H9 (cell line): ENCODE data around the gene ETV2. TPM values are rescaled to one million over a fixed set of nuclear protein-coding genes. Genes with fewer than 3 reads are reported as not detected.

Experiments
- DNase-seq: peaks from one replicate; pipeline ENCODE4 v3.0.0-alpha.2; 2017
- H2AFZ ChIP-seq: one replicate; pipeline ENCODE4 v1.6.1; 2013; ENCODE audit warnings: mild to moderate bottlenecking, low read length, control low read depth, moderate library complexity
- H2AK5ac ChIP-seq: 2 replicates; pipeline ENCODE4 v1.6.1; 2013; ENCODE audit warnings: low read length, control low read depth, mixed read lengths; ENCODE audit not compliant: insufficient read length
- H2BK120ac ChIP-seq: one replicate; pipeline ENCODE4 v1.6.1; 2013; ENCODE audit warnings: low read depth, mild to moderate bottlenecking, low read length, control low read depth, inconsistent platforms; ENCODE audit not compliant: poor library complexity, severe bottlenecking
- H2BK12ac ChIP-seq: 2 replicates; pipeline ENCODE4 v1.6.1; 2013; ENCODE audit warnings: low read length, control low read depth, mixed read lengths, low read depth; ENCODE audit not compliant: insufficient read length
- H2BK15ac ChIP-seq: 2 replicates; pipeline ENCODE4 v1.6.1; 2013; ENCODE audit warnings: low read depth, low read length, control low read depth
- H2BK20ac ChIP-seq: one replicate; pipeline ENCODE4 v1.6.1; 2013; ENCODE audit warnings: low read depth, mild to moderate bottlenecking, low read length, control low read depth, inconsistent platforms; ENCODE audit not compliant: poor library complexity, severe bottlenecking
- H2BK5ac ChIP-seq: 2 replicates; pipeline ENCODE4 v1.6.1; 2013; ENCODE audit warnings: low read length, control low read depth, mixed read lengths; ENCODE audit not compliant: insufficient read length
- H3K14ac ChIP-seq: 2 replicates; pipeline ENCODE4 v1.6.1; 2013; ENCODE audit warnings: low read length, control low read depth; ENCODE audit not compliant: insufficient read depth
- H3K18ac ChIP-seq: 2 replicates; pipeline ENCODE4 v1.6.1; 2013; ENCODE audit warnings: low read depth, mild to moderate bottlenecking, mixed read lengths, low read length, control low read depth; ENCODE audit not compliant: insufficient read length
- H3K23ac ChIP-seq: 2 replicates; pipeline ENCODE4 v1.6.1; 2013; ENCODE audit warnings: low read length, control low read depth, mixed read lengths, low read depth; ENCODE audit not compliant: insufficient read length
- H3K23me2 ChIP-seq: 2 replicates; pipeline ENCODE4 v1.6.1; 2013; ENCODE audit warnings: low read depth, mild to moderate bottlenecking, mixed read lengths, low read length, control low read depth; ENCODE audit not compliant: insufficient read length, poor library complexity, severe bottlenecking
- H3K27ac ChIP-seq: 2 replicates; pipeline ENCODE4 v1.5.1; 2013; ENCODE audit warnings: low read length, control low read depth, mixed read lengths, low read depth; ENCODE audit not compliant: insufficient read length
- H3K27me3 ChIP-seq: 2 replicates; pipeline ENCODE4 v1.6.1; 2013; ENCODE audit warnings: low read length, control low read depth, inconsistent platforms; ENCODE audit not compliant: insufficient read depth
- H3K4ac ChIP-seq: 2 replicates; pipeline ENCODE4 v1.6.1; 2013; ENCODE audit warnings: low read depth, mild to moderate bottlenecking, control low read depth, inconsistent platforms, low read length, moderate library complexity
- H3K4me1 ChIP-seq: 2 replicates; pipeline ENCODE4 v1.6.1; 2013; ENCODE audit warnings: low read length, control low read depth, inconsistent platforms; ENCODE audit not compliant: insufficient read depth
- H3K4me2 ChIP-seq: 2 replicates; pipeline ENCODE4 v1.6.1; 2013; ENCODE audit warnings: low read length, control low read depth, mixed read lengths; ENCODE audit not compliant: insufficient read length, insufficient read depth
- H3K56ac ChIP-seq: 2 replicates; pipeline ENCODE4 v1.6.1; 2013; ENCODE audit warnings: low read depth, mild to moderate bottlenecking, mixed read lengths, low read length, control low read depth; ENCODE audit not compliant: insufficient read length
- H3K79me1 ChIP-seq: 2 replicates; pipeline ENCODE4 v1.6.1; 2013; ENCODE audit warnings: low read depth, mild to moderate bottlenecking, moderate library complexity, low read length, control low read depth, inconsistent platforms; ENCODE audit not compliant: insufficient read depth, poor library complexity, severe bottlenecking
- H3K79me2 ChIP-seq: 2 replicates; pipeline ENCODE4 v1.6.1; 2013; ENCODE audit warnings: low read length, control low read depth, inconsistent platforms; ENCODE audit not compliant: insufficient read depth
- H3K9ac ChIP-seq: 2 replicates; pipeline ENCODE4 v1.6.1; 2013; ENCODE audit warnings: low read length, control low read depth, mixed read lengths; ENCODE audit not compliant: insufficient read length; ENCODE audit errors: extremely low read depth
- H3K9me3 ChIP-seq: one replicate; pipeline ENCODE4 v1.6.1; 2013; ENCODE audit warnings: low read depth, low read length, inconsistent platforms; ENCODE audit not compliant: control insufficient read depth
- H3T11ph ChIP-seq: one replicate; pipeline ENCODE4 v1.6.1; 2013; ENCODE audit warnings: mild to moderate bottlenecking, low read length, control low read depth, inconsistent platforms
- H4K20me1 ChIP-seq: one replicate; pipeline ENCODE4 v1.6.1; 2013; ENCODE audit not compliant: control insufficient read depth, insufficient read length, insufficient read depth
- H4K5ac ChIP-seq: 2 replicates; pipeline ENCODE4 v1.6.1; 2013; ENCODE audit warnings: low read depth, mild to moderate bottlenecking, mixed read lengths, low read length, control low read depth; ENCODE audit not compliant: insufficient read length
- H4K8ac ChIP-seq: replicated peaks from 2 replicates; pipeline ENCODE4 v1.6.1; 2013; ENCODE audit warnings: low read length, control low read depth, mixed read lengths, low read depth; ENCODE audit not compliant: insufficient read length
- H4K91ac ChIP-seq: 2 replicates; pipeline ENCODE4 v1.6.1; 2013; ENCODE audit warnings: low read depth, mild to moderate bottlenecking, moderate library complexity, mixed read lengths, low read length, control low read depth; ENCODE audit not compliant: insufficient read length
- H3K27ac Mint-ChIP-seq, 3 experiments: 2 replicates in 2 of 3; 3 replicates in 1 of 3; pipeline ENCODE4 v1.8.0; 2020 to 2021; ENCODE audit warnings: mixed read lengths in 3 of 3, mild to moderate bottlenecking in 1 of 3, moderate library complexity in 1 of 3
- H3K27me3 Mint-ChIP-seq: 2 replicates; pipeline ENCODE4 v1.8.0; 2021; ENCODE audit warnings: low read depth, mild to moderate bottlenecking, moderate library complexity, mixed read lengths
- H3K36me3 Mint-ChIP-seq, 3 experiments: 2 replicates in 2 of 3; 3 replicates in 1 of 3; pipeline ENCODE4 v1.8.0; 2020 to 2021; ENCODE audit warnings: low read depth in 3 of 3, mixed read lengths in 3 of 3; ENCODE audit not compliant: insufficient read depth in 1 of 3
- H3K4me1 Mint-ChIP-seq, 2 experiments: 2 replicates each; pipeline ENCODE4 v1.8.0; 2020; ENCODE audit warnings: mixed read lengths in 2 of 2
- H3K4me3 Mint-ChIP-seq, 2 experiments: 2 replicates in 1 of 2; 3 replicates in 1 of 2; pipeline ENCODE4 v1.8.0; 2020 to 2021; ENCODE audit warnings: mild to moderate bottlenecking in 2 of 2, mixed read lengths in 2 of 2, moderate library complexity in 1 of 2
- H3K9me3 Mint-ChIP-seq, 2 experiments: 2 replicates in 1 of 2; 3 replicates in 1 of 2; pipeline ENCODE4 v1.8.0; 2020; ENCODE audit warnings: mild to moderate bottlenecking in 2 of 2, mixed read lengths in 2 of 2, moderate library complexity in 1 of 2
- WGBS: extraction: QIAGEN DNeasy Blood & Tissue Kit; methylation state at CpG from one replicate; pipeline ENCODE4 v1.1.7; 2013; ENCODE audit warnings: missing lambda C conversion rate, low lambda C conversion rate, mixed read lengths; ENCODE audit not compliant: insufficient read length; ENCODE audit errors: extremely low coverage; 5-methylcytosine and 5-hydroxymethylcytosine counted together
- total RNA-seq: library from RNA; stranded (reverse); gene quantifications from 2 replicates; pipeline ENCODE4 v1.2.1, GENCODE V29; 2021
- TF ChIP-seq, protein P1 (sequence below): fragments of 200-600 bp; sonication (generic); conservative IDR thresholded peaks from 3 replicates; pipeline ENCODE4 v1.8.0; 2021; ENCODE audit warnings: antibody characterized with exemption, mild to moderate bottlenecking

The ETV2 gene
- total RNA-seq, 1 experiment from 2014 or later = 1.9 TPM

DNA sequence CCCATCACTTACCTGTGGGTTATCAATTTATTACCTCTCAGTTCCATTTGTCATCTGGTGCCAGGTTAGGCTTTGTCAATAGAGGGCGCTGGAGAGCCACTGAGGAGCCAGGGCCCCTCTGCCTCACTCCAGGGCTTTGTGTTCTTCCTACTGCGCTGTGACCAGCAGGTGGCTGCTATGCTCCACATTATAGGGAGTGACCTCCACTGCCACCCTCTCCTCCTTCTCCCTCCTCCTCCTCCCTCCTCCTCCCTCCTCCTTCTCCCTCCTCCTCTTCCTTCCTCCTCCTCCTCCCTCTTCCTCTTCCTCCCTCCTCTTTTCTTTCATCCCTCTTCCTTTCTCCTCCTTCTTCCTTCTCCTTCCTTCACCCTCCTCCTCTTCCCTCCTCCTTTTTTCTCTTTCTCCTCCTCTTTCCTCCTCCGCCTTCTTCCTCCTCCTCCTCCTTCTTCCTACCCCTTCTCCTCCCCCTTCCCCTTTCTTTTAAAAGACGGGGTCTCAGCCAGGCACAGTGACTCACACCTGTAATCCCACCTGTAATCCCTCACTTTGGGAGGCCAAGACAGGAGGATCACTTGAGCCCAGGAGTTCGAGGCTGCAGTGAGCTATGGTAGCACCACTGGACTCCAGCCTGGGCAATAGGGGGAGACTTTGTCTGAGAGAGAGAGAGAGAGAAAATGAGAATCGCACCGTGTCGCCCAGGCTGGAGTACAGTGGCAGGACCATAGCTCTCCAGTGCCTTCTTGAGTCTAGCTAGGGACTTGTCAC is 52.5 kb downstream of the ETV2 start:
- Histone ChIP-seq H3K4me1 (no peaks in the 10 kb centered on the region), H2BK15ac (no peak overlapping the region), H2BK120ac (no peak overlapping the region), H3K9me3 (no peaks in the 10 kb centered on the region), H2AFZ (no peak overlapping the region), H4K20me1 (no peaks in the 10 kb centered on the region), H3K9ac (no peak overlapping the region), H3K27me3 (no peaks in the 10 kb centered on the region), H2BK5ac (no peak overlapping the region), H3K23me2 (no peaks in the 10 kb centered on the region), H2AK5ac (no peak overlapping the region), H4K8ac (no peak overlapping the region), H4K91ac (no peak overlapping the region), H3K27ac (no peak overlapping the region), H3K4me2 (no peak overlapping the region), H3K56ac (no peak overlapping the region), H3K79me2 (no peaks in the 10 kb centered on the region), H3T11ph (no peak overlapping the region), H3K79me1 (no peaks in the 10 kb centered on the region), H3K23ac (no peak overlapping the region), H3K14ac (no peak overlapping the region), H2BK20ac (no peak overlapping the region), H3K4ac (no peak overlapping the region), H4K5ac (no peak overlapping the region), H3K18ac (no peak overlapping the region), H2BK12ac (no peak overlapping the region)
- TF ChIP-seq, protein P1, sequence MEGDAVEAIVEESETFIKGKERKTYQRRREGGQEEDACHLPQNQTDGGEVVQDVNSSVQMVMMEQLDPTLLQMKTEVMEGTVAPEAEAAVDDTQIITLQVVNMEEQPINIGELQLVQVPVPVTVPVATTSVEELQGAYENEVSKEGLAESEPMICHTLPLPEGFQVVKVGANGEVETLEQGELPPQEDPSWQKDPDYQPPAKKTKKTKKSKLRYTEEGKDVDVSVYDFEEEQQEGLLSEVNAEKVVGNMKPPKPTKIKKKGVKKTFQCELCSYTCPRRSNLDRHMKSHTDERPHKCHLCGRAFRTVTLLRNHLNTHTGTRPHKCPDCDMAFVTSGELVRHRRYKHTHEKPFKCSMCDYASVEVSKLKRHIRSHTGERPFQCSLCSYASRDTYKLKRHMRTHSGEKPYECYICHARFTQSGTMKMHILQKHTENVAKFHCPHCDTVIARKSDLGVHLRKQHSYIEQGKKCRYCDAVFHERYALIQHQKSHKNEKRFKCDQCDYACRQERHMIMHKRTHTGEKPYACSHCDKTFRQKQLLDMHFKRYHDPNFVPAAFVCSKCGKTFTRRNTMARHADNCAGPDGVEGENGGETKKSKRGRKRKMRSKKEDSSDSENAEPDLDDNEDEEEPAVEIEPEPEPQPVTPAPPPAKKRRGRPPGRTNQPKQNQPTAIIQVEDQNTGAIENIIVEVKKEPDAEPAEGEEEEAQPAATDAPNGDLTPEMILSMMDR = peak; percentile 97; the same call in 2 of the 3 replicates
- peaks cover 0 to 3% of the 10 kb centered on the region in 2 experiments; a peak in 3 of 5 replicates for H3K9me3 Mint-ChIP-seq
- peaks cover 3 to 8% of the 10 kb centered on the region in 2 experiments; a peak in 1 of 4 replicates for H3K4me1 Mint-ChIP-seq
- no peak overlapping the region for H3K27ac Mint-ChIP-seq
- peak; percentile 90 for DNase-seq
- 100% methylated on average over 1 of the region's 8 CpGs for WGBS
- peak overlapping the region in 1 of 2 experiments; percentile 50; a peak in 1 of 5 replicates for H3K4me3 Mint-ChIP-seq
- no peaks in the 10 kb centered on the region for H3K36me3 Mint-ChIP-seq
- H3K27me3 Mint-ChIP-seq = peaks cover 9% of the 10 kb centered on the region; the same call in 1 of the 2 replicates

Other genes with a start within 250 kb of the ETV2 start
- not detected in 2 replicates for gene FFAR2, start 193.5 kb upstream of the ETV2 start, total RNA-seq
- 0.87 and 1.3 TPM in 2 replicates for gene KRTDAP, start 151.3 kb upstream of the ETV2 start, total RNA-seq
- gene DMKN, start 128.1 kb upstream of the ETV2 start, total RNA-seq = 267 and 278 TPM in 2 replicates
- 0.15 and 0.24 TPM in 2 replicates for gene SBSN, start 113.4 kb upstream of the ETV2 start, total RNA-seq
- not detected in 2 replicates for gene GAPDHS, start 108.3 kb upstream of the ETV2 start, total RNA-seq
- gene TMEM147, start 96.1 kb upstream of the ETV2 start, total RNA-seq = 125 and 128 TPM in 2 replicates
- gene ATP4A, start 78.1 kb upstream of the ETV2 start, total RNA-seq = 0.24 and 0.88 TPM in 2 replicates
- gene PMIS2, start 55.6 kb upstream of the ETV2 start, total RNA-seq = not detected in 2 replicates
- 32.8 and 32.9 TPM in 2 replicates for gene HAUS5, start 29.0 kb upstream of the ETV2 start, total RNA-seq
- gene RBM42, start 12.7 kb upstream of the ETV2 start, total RNA-seq = 83.3 and 85.8 TPM in 2 replicates
- 422 and 432 TPM in 2 replicates for gene COX6B1, start 6.6 kb downstream of the ETV2 start, total RNA-seq
- 3.0 and 4.3 TPM in 2 replicates for gene UPK1A, start 24.8 kb downstream of the ETV2 start, total RNA-seq
- gene ZBTB32, start 62.8 kb downstream of the ETV2 start, total RNA-seq = 0.13 TPM in 1 of 2 replicates, not detected in the other
- gene KMT2B, start 76.3 kb downstream of the ETV2 start, total RNA-seq = 47.7 and 50.5 TPM in 2 replicates
- 2.9 and 3.2 TPM in 2 replicates for gene IGFLR1, start 100.7 kb downstream of the ETV2 start, total RNA-seq
- 16.8 and 19.2 TPM in 2 replicates for gene U2AF1L4, start 103.7 kb downstream of the ETV2 start, total RNA-seq
- gene PSENEN, start 103.9 kb downstream of the ETV2 start, total RNA-seq = 69.7 and 77.7 TPM in 2 replicates
- gene LIN37, start 106.8 kb downstream of the ETV2 start, total RNA-seq = 4.7 and 5.9 TPM in 2 replicates
- gene HSPB6, start 115.3 kb downstream of the ETV2 start, total RNA-seq = 0.37 TPM in 2 replicates
- 21.8 and 29.1 TPM in 2 replicates for gene PROSER3, start 116.4 kb downstream of the ETV2 start, total RNA-seq
- gene ARHGAP33, start 133.8 kb downstream of the ETV2 start, total RNA-seq = 18.7 and 19.5 TPM in 2 replicates
- not detected in 2 replicates for gene PRODH2, start 171.1 kb downstream of the ETV2 start, total RNA-seq
- gene NPHS1, start 210.8 kb downstream of the ETV2 start, total RNA-seq = 0.83 and 1.1 TPM in 2 replicates
- gene KIRREL2, start 215.2 kb downstream of the ETV2 start, total RNA-seq = 3.1 and 3.6 TPM in 2 replicates
- gene APLP1, start 226.8 kb downstream of the ETV2 start, total RNA-seq = 29.9 and 36.9 TPM in 2 replicates